Measurements from ENCODE around the gene HNRNPA0.

DNA sequence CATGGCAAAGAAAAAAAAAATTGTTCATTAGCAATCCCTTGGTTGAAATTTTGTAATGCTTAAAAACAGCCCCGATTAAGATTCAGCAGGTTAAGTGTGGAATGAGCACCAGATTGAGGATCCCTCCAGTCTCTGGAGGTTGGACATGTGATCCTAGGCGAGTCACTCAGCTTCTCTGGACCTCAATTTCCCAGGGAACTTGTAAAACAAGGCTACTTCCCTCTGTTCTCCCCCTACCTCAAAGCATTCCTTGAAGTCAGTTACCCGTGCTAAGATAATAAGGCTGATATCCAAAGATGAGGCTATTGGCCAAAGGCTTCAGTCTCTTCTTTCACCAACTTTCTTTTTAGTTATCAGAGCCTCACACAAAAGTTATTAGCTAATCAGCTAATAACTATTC, 21.2 kb downstream of the HNRNPA0 start:
- no peak for TF ChIP-seq CTCF (IDR thresholded peaks at IDR 0.05)
- no peak for TF ChIP-seq ZFX (IDR thresholded peaks at IDR 0.05; ENCODE audit: borderline replicate concordance)

Data from 22Rv1 (cell line).